ENCODE results near the gene TMEM255B. TPM values are rescaled to one million over a fixed set of nuclear protein-coding genes. Genes with fewer than 3 reads are reported as not detected.
"Not testable (repeated sequence)": the region's sequence is repeated elsewhere in the genome, so short reads cannot be mapped to it uniquely, and the experiment has no call there.

TMEM255B gene
- total RNA-seq, 1 experiment from 2014 or later, result not detected

GRCh38 chr13:113831061-113831460 lies 72.0 kb downstream of the TMEM255B start:
- Mint-ChIP-seq H3K36me3 (ENCODE audit: insufficient read depth, unreplicated experiment) (no peaks in the 10 kb centered on the region), H3K4me3 (ENCODE audit: low read depth, unreplicated experiment) (no peak overlapping the region), H3K4me1 (ENCODE audit: low read depth, unreplicated experiment) (no peaks in the 10 kb centered on the region), H3K9me3 (ENCODE audit: low read depth, unreplicated experiment) (no peaks in the 10 kb centered on the region), H3K27me3 (ENCODE audit: unreplicated experiment) (no peaks in the 10 kb centered on the region), H3K27ac (ENCODE audit: unreplicated experiment) (no peak overlapping the region)
- TF ChIP-seq, protein P1, sequence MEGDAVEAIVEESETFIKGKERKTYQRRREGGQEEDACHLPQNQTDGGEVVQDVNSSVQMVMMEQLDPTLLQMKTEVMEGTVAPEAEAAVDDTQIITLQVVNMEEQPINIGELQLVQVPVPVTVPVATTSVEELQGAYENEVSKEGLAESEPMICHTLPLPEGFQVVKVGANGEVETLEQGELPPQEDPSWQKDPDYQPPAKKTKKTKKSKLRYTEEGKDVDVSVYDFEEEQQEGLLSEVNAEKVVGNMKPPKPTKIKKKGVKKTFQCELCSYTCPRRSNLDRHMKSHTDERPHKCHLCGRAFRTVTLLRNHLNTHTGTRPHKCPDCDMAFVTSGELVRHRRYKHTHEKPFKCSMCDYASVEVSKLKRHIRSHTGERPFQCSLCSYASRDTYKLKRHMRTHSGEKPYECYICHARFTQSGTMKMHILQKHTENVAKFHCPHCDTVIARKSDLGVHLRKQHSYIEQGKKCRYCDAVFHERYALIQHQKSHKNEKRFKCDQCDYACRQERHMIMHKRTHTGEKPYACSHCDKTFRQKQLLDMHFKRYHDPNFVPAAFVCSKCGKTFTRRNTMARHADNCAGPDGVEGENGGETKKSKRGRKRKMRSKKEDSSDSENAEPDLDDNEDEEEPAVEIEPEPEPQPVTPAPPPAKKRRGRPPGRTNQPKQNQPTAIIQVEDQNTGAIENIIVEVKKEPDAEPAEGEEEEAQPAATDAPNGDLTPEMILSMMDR (IDR thresholded peaks at IDR 0.05; ENCODE audit: unreplicated experiment), result no peak
- no peak for DNase-seq
- no TSS peak for BruUV-seq (replicated peaks)
- CTCF ChIA-PET, result no interaction called here
- intact Hi-C loops (cut with micrococcal nuclease; ENCODE audit: unreplicated experiment), result no loop called here

- TF ChIP-seq, protein P1 (IDR thresholded peaks at IDR 0.05; ENCODE audit: unreplicated experiment), result no peak
- Mint-ChIP-seq H3K4me1 (ENCODE audit: low read depth, unreplicated experiment) (peaks cover under 1% of the 10 kb centered on the region), H3K36me3 (ENCODE audit: insufficient read depth, unreplicated experiment) (no peaks in the 10 kb centered on the region), H3K27me3 (ENCODE audit: unreplicated experiment) (no peaks in the 10 kb centered on the region), H3K27ac (ENCODE audit: unreplicated experiment) (no peak overlapping the region), H3K4me3 (ENCODE audit: low read depth, unreplicated experiment) (no peak overlapping the region), H3K9me3 (ENCODE audit: low read depth, unreplicated experiment) (no peaks in the 10 kb centered on the region)
- CTCF ChIA-PET, result no interaction called here
- intact Hi-C loops (cut with micrococcal nuclease; ENCODE audit: unreplicated experiment), result no loop called here
- BruUV-seq (replicated peaks), result no TSS peak
- no peak for DNase-seq
Observed at GRCh38 chr13:113832205-113832604, 73.2 kb downstream of the TMEM255B start.

GRCh38 chr13:113832631-113833030 lies 73.6 kb downstream of the TMEM255B start:
- no peaks in the 10 kb centered on the region for H3K36me3 Mint-ChIP-seq (ENCODE audit: insufficient read depth, unreplicated experiment)
- H3K4me1 Mint-ChIP-seq (ENCODE audit: low read depth, unreplicated experiment), result peaks cover 5% of the 10 kb centered on the region
- H3K9me3 Mint-ChIP-seq (ENCODE audit: low read depth, unreplicated experiment), result no peaks in the 10 kb centered on the region
- intact Hi-C loops (cut with micrococcal nuclease; ENCODE audit: unreplicated experiment), result no loop called here
- no peak overlapping the region for H3K4me3 Mint-ChIP-seq (ENCODE audit: low read depth, unreplicated experiment)
- DNase-seq, result no peak
- no peaks in the 10 kb centered on the region for H3K27me3 Mint-ChIP-seq (ENCODE audit: unreplicated experiment)
- H3K27ac Mint-ChIP-seq (ENCODE audit: unreplicated experiment), result no peak overlapping the region
- CTCF ChIA-PET, result no interaction called here
- BruUV-seq (replicated peaks), result no TSS peak
- TF ChIP-seq, protein P1 (IDR thresholded peaks at IDR 0.05; ENCODE audit: unreplicated experiment), result no peak

DNA sequence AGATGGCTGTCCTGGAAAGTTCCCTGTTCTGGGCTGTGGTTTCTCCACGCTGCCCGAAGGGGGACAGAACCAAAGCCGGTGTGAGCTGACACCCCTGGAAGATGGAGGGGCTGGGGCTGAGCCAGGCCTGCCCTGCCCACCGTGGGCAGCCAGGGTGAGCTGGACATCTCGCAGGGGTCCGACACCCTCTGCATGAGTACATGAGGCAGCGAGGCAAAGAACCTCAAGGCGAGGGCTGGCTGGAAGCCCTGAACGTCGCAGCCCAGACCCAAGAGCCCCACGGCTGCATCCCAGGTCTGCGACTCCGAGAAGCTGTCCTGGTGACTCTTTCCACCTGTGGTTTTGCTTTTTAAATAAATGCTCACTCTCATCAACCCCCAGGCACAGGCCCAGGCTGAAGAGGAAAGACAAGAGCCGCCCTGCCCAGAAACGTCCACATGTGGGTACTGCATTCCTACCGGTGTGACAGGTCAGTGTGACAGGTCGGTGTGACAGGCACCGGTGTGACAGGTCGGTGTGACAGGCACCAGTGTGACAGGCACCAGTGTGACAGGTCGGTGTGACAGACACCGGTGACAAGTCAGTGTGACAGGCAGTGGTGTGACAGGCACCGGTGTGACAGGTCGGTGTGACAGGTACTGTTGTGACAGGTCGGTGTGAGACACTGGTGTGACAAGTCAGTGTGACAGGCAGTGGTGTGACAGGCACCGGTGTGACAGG lies 74.2 kb downstream of the TMEM255B start:
- DNase-seq, result no peak
- TF ChIP-seq, protein P1 (IDR thresholded peaks at IDR 0.05; ENCODE audit: unreplicated experiment), result no peak
- intact Hi-C loops (cut with micrococcal nuclease; ENCODE audit: unreplicated experiment), result no loop called here
- no peaks in the 10 kb centered on the region for H3K9me3 Mint-ChIP-seq (ENCODE audit: low read depth, unreplicated experiment)
- H3K36me3 Mint-ChIP-seq (ENCODE audit: insufficient read depth, unreplicated experiment), result no peaks in the 10 kb centered on the region
- H3K4me3 Mint-ChIP-seq (ENCODE audit: low read depth, unreplicated experiment), result no peak overlapping the region
- BruUV-seq (replicated peaks), result no TSS peak
- no peaks in the 10 kb centered on the region for H3K27me3 Mint-ChIP-seq (ENCODE audit: unreplicated experiment)
- peaks cover 10% of the 10 kb centered on the region for H3K4me1 Mint-ChIP-seq (ENCODE audit: low read depth, unreplicated experiment)
- H3K27ac Mint-ChIP-seq (ENCODE audit: unreplicated experiment), result no peak overlapping the region
- CTCF ChIA-PET, result no interaction called here

- H3K36me3 Mint-ChIP-seq (ENCODE audit: insufficient read depth, unreplicated experiment); BruUV-seq (replicated peaks); H3K27ac Mint-ChIP-seq (ENCODE audit: unreplicated experiment); H3K4me3 Mint-ChIP-seq (ENCODE audit: low read depth, unreplicated experiment); DNase-seq; H3K9me3 Mint-ChIP-seq (ENCODE audit: low read depth, unreplicated experiment); H3K27me3 Mint-ChIP-seq (ENCODE audit: unreplicated experiment); CTCF ChIA-PET; H3K4me1 Mint-ChIP-seq (ENCODE audit: low read depth, unreplicated experiment); intact Hi-C loops (cut with micrococcal nuclease; ENCODE audit: unreplicated experiment): not testable (repeated sequence)
Observed at GRCh38 chr13:113834006-113834405, 75.0 kb downstream of the TMEM255B start.
